DOHH2 (cell line): Measurements from ENCODE around the gene LRP2.

ENCODE experiments used
- CTCF ChIP-seq: fragments of 200-600 bp; sonication (generic); IDR thresholded peaks from one replicate; pipeline ENCODE4 v1.5.1; 2014; ENCODE audit warnings: antibody characterized with exemption, mild to moderate bottlenecking, low read depth, low read length; ENCODE audit not compliant: poor library complexity, severe bottlenecking
- EZH2phosphoT487 ChIP-seq: fragments of 200-600 bp; sonication (generic); IDR thresholded peaks from 2 replicates; pipeline ENCODE4 v1.6.1; 2017; ENCODE audit warnings: borderline replicate concordance, mild to moderate bottlenecking, antibody characterized with exemption, low read length, moderate library complexity, mixed read lengths

GRCh38 chr2:169108099-169108884 is 254.0 kb downstream of the LRP2 start:
- TF ChIP-seq CTCF (no peak), EZH2phosphoT487 (no peak)
